ENCODE data around the gene RNF215.
"Not testable (repeated sequence)": the region's sequence is repeated elsewhere in the genome, so short reads cannot be mapped to it uniquely, and the experiment has no call there.

The RNF215 gene

DNA sequence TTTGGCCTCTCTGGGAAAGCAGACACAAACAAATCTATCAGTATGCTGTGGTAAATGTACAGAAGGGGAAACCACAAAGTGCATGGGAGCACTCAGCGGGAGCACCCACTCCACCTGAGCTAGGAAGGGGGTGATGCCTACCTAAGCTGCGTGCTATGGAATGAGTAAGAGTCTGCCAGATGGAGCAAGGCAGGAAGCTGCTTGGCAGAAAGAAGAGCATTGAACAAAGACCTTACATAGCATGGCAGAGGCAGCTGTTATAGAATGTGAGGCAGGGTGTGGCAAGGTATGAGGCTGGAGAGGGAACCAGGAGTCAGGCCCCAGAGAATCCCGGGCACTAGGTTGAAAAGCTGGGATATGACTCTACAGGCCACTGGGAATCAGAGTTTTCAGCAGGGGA lies 24.6 kb upstream of the RNF215 start:
- H3K4me3 ChIP-seq (ENCODE audit: low read length) = no peak overlapping the region
- DNase-seq (ENCODE audit: low read depth) = no peak
- TF ChIP-seq, protein P1, sequence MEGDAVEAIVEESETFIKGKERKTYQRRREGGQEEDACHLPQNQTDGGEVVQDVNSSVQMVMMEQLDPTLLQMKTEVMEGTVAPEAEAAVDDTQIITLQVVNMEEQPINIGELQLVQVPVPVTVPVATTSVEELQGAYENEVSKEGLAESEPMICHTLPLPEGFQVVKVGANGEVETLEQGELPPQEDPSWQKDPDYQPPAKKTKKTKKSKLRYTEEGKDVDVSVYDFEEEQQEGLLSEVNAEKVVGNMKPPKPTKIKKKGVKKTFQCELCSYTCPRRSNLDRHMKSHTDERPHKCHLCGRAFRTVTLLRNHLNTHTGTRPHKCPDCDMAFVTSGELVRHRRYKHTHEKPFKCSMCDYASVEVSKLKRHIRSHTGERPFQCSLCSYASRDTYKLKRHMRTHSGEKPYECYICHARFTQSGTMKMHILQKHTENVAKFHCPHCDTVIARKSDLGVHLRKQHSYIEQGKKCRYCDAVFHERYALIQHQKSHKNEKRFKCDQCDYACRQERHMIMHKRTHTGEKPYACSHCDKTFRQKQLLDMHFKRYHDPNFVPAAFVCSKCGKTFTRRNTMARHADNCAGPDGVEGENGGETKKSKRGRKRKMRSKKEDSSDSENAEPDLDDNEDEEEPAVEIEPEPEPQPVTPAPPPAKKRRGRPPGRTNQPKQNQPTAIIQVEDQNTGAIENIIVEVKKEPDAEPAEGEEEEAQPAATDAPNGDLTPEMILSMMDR (conservative IDR thresholded peaks at IDR 0.05; ENCODE audit: low read depth, low read length) = no peak

- TF ChIP-seq, protein P1 (conservative IDR thresholded peaks at IDR 0.05; ENCODE audit: low read depth, low read length) = no peak
- no peak overlapping the region for H3K4me3 ChIP-seq (ENCODE audit: low read length)
- DNase-seq (ENCODE audit: low read depth) = no peak
Observed at GRCh38 chr22:30408388-30409102, 21.3 kb upstream of the RNF215 start.

DNA sequence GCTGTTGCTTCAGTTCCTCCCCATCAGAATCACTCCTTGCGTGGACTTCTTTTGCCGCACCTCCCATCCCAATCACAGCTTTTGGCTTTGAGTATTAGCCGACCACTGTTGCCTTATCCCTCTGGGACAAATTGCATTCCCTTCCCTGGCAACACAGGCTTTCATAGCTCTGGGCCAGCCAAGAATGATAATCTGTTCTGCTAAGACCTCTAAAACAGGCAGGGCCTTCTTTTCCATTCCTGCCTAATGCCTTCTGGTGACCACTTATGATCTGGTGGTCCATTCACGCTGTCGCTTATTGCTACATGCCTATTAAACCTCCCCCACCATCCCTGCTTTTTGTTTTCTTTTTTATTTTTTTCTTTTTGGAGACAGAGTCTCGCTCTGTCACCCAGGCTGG lies 19.2 kb upstream of the RNF215 start:
- no peak overlapping the region for H3K4me3 ChIP-seq (ENCODE audit: low read length)
- DNase-seq (ENCODE audit: low read depth) = peak; percentile 61
- TF ChIP-seq, protein P1 (conservative IDR thresholded peaks at IDR 0.05; ENCODE audit: low read depth, low read length) = no peak

DNA sequence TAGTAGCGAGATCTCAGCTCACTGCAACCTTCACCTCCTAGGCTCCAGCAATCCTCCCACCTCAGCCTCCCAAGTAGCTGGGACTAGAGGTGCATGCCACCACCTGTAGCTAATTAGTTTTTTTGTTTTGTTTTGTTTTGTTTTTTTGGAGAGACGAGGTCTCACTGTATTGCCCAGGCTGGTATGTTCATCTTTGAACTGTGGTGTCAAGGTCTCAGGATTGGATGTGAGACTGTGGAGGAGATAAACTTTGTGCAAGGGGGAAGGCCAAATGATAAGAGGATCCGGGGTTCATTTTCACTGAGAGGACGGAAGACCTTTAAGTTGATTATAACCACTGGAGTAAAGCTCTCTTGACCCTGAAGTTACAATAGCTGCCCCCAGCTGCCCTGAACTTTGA lies 18.5 kb upstream of the RNF215 start:
- no peak overlapping the region for H3K4me3 ChIP-seq (ENCODE audit: low read length)
- TF ChIP-seq, protein P1 (conservative IDR thresholded peaks at IDR 0.05; ENCODE audit: low read depth, low read length) = no peak
- no peak for DNase-seq (ENCODE audit: low read depth)

DNA sequence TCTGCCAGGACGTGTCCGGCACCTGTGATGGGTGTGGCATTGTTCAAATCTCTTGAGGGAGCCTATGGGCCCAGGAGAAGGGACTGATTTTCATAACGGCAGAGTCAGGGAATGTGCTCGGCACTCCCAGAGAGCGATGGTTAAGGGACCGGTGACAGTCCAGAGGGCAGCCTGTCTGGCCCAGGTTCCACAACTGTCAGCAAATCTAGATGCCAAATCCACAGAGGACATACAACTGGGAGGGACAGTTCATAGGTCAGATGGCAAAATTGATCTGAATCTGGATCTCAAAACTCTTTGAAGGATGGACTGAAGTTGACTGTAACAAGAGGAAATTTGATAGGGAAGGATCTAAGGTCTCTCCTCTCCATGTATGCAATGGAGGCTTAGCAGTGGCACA lies 17.1 kb upstream of the RNF215 start:
- H3K4me3 ChIP-seq (ENCODE audit: low read length) = no peak overlapping the region
- no peak for DNase-seq (ENCODE audit: low read depth)
- TF ChIP-seq, protein P1 (conservative IDR thresholded peaks at IDR 0.05; ENCODE audit: low read depth, low read length) = no peak

GRCh38 chr22:30402766-30403104 lies 15.5 kb upstream of the RNF215 start:
- DNase-seq (ENCODE audit: low read depth); H3K4me3 ChIP-seq (ENCODE audit: low read length): not testable (repeated sequence)

DNA sequence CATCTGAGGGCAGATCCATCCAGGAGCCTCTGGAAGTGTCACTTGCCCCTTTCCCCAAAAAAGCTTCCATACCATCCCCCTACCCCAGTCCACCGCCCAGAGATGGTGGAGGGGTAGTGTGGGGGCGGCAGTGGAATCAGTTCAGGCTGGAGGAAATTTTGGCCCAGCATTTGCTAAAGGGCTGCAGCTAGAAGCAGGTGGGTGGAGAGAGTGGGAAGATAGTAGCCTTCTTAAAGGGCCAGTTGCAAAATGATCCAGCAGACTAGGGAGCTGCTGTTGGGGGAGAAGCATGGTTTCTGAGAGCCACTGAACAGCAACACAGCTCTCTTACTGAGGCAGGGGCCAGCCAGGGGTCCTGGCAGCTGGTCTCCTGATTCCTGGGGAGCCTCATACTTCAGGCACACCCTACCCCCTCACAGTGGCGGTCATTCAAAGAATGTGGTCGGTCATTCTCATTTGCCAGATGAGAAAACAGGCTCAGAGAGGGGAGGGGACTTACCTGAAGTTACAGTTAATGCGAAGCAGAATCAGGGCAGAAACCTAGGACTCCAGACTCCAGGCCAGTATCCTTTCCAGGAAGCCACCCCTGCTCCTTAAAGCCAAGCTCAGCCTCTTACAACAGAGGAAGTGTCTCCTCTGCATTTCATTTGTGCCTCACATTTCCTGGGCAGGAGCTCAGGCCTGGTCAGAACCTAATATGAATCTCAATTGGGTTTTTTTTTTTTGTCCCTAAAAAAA lies 15.0 kb upstream of the RNF215 start:
- TF ChIP-seq, protein P1 (conservative IDR thresholded peaks at IDR 0.05; ENCODE audit: low read depth, low read length) = no peak
- no peak overlapping the region for H3K4me3 ChIP-seq (ENCODE audit: low read length)
- no peak for DNase-seq (ENCODE audit: low read depth)

GRCh38 chr22:30401024-30401423 lies 13.8 kb upstream of the RNF215 start:
- DNase-seq (ENCODE audit: low read depth); H3K4me3 ChIP-seq (ENCODE audit: low read length): not testable (repeated sequence)

Measured in retinal pigment epithelial cell (primary cell).